GM12878 (cell line): ENCODE results near the gene PDZD7. TPM values are rescaled to one million over a fixed set of nuclear protein-coding genes. Genes with fewer than 3 reads are reported as not detected.

Source experiments
- ATAC-seq: fragments of 200-7000 bp; cut with Tn5 transposase; 3 replicates; pipeline ENCODE4 v1.9.1; 2020; ENCODE audit warnings: mild to moderate bottlenecking, moderate library complexity
- BruUV-seq: library from RNA; stranded (reverse); fragments of 400-500 nt; replicated peaks from 2 replicates; lab custom pipeline; 2021; lab: Mats Ljungman, UMichigan
- CTCF ChIA-PET: fragments of 300-600 bp; sonication (Branson Sonifier 250); formaldehyde crosslinking; extraction: SDS; loops from one replicate; lab custom pipeline; 2021; ENCODE audit warnings: inconsistent platforms; lab: Yijun Ruan, JAX
- POLR2A ChIA-PET: fragments of 350-600 bp; formaldehyde crosslinking; extraction: SDS; loops from one replicate; lab custom pipeline; 2021; ENCODE audit warnings: inconsistent platforms; lab: Charles Lee
- RAD21 ChIA-PET: fragments of 300-600 bp; sonication (Branson Sonifier 250); formaldehyde crosslinking; loops from one replicate; lab custom pipeline; 2023; ENCODE audit warnings: antibody characterized with exemption; ENCODE audit not compliant: unreplicated experiment; lab: Charles Lee
- SMC1A ChIA-PET: fragments of 300-600 bp; sonication (Branson Sonifier 250); formaldehyde crosslinking; loops from one replicate; lab custom pipeline; 2023; ENCODE audit not compliant: unreplicated experiment, uncharacterized antibody; lab: Charles Lee
- DNase-seq: peaks from one replicate; pipeline ENCODE4 v3.0.0-alpha.2; 2011; ENCODE audit warnings: low read depth, low spot score
- FAIRE-seq: peaks from 3 replicates; lab custom pipeline; 2011; peaks lifted over from hg19 to GRCh38; lab: Jason Lieb, UNC
- H2AFZ ChIP-seq: 2 replicates; pipeline ENCODE4 v1.6.0; 2011; ENCODE audit warnings: low read depth, low read length, control low read depth; ENCODE audit not compliant: control insufficient read depth
- H3K27ac ChIP-seq: 2 replicates; pipeline ENCODE4 v1.5.1; 2011; ENCODE audit warnings: control low read depth; ENCODE audit not compliant: control insufficient read depth, insufficient read depth
- H3K27me3 ChIP-seq, 2 experiments: replicated peaks in 1 of 2; 2 replicates each; pipeline versions ENCODE4 v1.6.0 to v1.6.1; 2011; ENCODE audit warnings: low read length in 1 of 2; ENCODE audit not compliant: control insufficient read depth in 2 of 2, insufficient read depth in 2 of 2
- H3K36me3 ChIP-seq, 2 experiments: 2 replicates each; pipeline ENCODE4 v1.5.1; 2011; ENCODE audit warnings: low read length in 1 of 2; ENCODE audit not compliant: control insufficient read depth in 2 of 2, insufficient read depth in 2 of 2
- H3K4me1 ChIP-seq: 2 replicates; pipeline ENCODE4 v1.6.1; 2011; ENCODE audit warnings: mild to moderate bottlenecking, low read length, moderate library complexity, mixed read lengths; ENCODE audit not compliant: control insufficient read depth, insufficient read depth
- H3K4me2 ChIP-seq: 2 replicates; pipeline ENCODE4 v1.6.0; 2011; ENCODE audit warnings: control low read depth; ENCODE audit not compliant: control insufficient read depth, insufficient read depth
- H3K4me3 ChIP-seq: fragments of 200-600 bp; sonication (generic); 2 replicates; pipeline ENCODE4 v1.5.1; 2016
- H3K79me2 ChIP-seq: 2 replicates; pipeline ENCODE4 v1.6.0; 2011; ENCODE audit warnings: low read length; ENCODE audit not compliant: control insufficient read depth, insufficient read depth
- H3K9ac ChIP-seq: 2 replicates; pipeline ENCODE4 v1.8.0; 2011; ENCODE audit warnings: low read length, control low read depth, mixed read lengths; ENCODE audit not compliant: control insufficient read depth, insufficient read depth
- H3K9me3 ChIP-seq: replicated peaks from 3 replicates; pipeline ENCODE4 v1.5.1; 2011; ENCODE audit warnings: mild to moderate bottlenecking, low read length; ENCODE audit not compliant: control insufficient read depth, insufficient read depth
- H4K20me1 ChIP-seq: 2 replicates; pipeline ENCODE4 v1.6.0; 2011; ENCODE audit not compliant: control insufficient read depth, insufficient read depth
- CREM ChIP-seq: IDR thresholded peaks from 2 replicates; pipeline ENCODE4 v1.6.1; 2014; ENCODE audit warnings: antibody characterized with exemption, low read depth
- FOXM1 ChIP-seq: IDR thresholded peaks from 2 replicates; pipeline ENCODE4 v1.6.1; 2012; ENCODE audit warnings: low read depth, mild to moderate bottlenecking, inconsistent platforms, low read length, moderate library complexity
- HDAC6 ChIP-seq: fragments of 200-600 bp; sonication (generic); IDR thresholded peaks from one replicate; pipeline ENCODE4 v1.8.0; 2017; ENCODE audit warnings: antibody characterized with exemption; ENCODE audit not compliant: unreplicated experiment
- IRF4 ChIP-seq: IDR thresholded peaks from 2 replicates; pipeline ENCODE4 v1.6.1; 2011; ENCODE audit warnings: low read depth, low read length
- STAT3 ChIP-seq: IDR thresholded peaks from 2 replicates; pipeline ENCODE4 v1.6.1; 2011; ENCODE audit warnings: low read depth, low read length, improper control_type of control experiment
- YY1 ChIP-seq: IDR thresholded peaks from 2 replicates; pipeline ENCODE4 v1.6.1; 2011; ENCODE audit warnings: low read depth, mild to moderate bottlenecking, low read length
- WGBS: methylation state at CpG from one replicate; pipeline ENCODE4 v1.1.6; 2016; ENCODE audit warnings: low lambda C conversion rate; ENCODE audit not compliant: insufficient replicate concordance, insufficient coverage; ENCODE audit errors: missing lambda C conversion rate; 5-methylcytosine and 5-hydroxymethylcytosine counted together
- in situ Hi-C: fragments of 300-500 bp; cut with MboI; formaldehyde crosslinking; loops from 9 replicates; pipeline ENCODE4 v1.14.3; 2018; ENCODE audit warnings: mixed read lengths
- intact Hi-C: fragments of 100-400 bp; cut with micrococcal nuclease; formaldehyde crosslinking; loops from one replicate; pipeline ENCODE4 v1.14.2; 2022; ENCODE audit not compliant: unreplicated experiment
- polyA plus RNA-seq, 11 experiments: library from polyadenylated mRNA; depleted of rRNA in 4 of 11; unstranded in 6 of 11; stranded (reverse) in 5 of 11; fragments of >200 nt; fragmentation: Nextera tagmentation in 4 of 11; fragmentation: Illumina TruSeq in 1 of 11; extraction: Ambion mirVana in 4 of 11; extraction: Trizol in 1 of 11; gene quantifications; 1 replicate in 1 of 11; 2 replicates in 10 of 11; pipeline versions ENCODE4 v1.2.1 to v1.2.3, GENCODE V29; 2011 to 2016; ENCODE audit warnings: inconsistent platforms in 2 of 11, missing spikeins in 2 of 11, low read depth in 1 of 11
- total RNA-seq, 4 experiments: library from RNA; depleted of rRNA in 3 of 4; stranded (reverse); fragments of >200 nt in 3 of 4; fragmentation: Illumina TruSeq in 1 of 4; extraction: Trizol in 1 of 4; gene quantifications; 2 replicates each; pipeline versions ENCODE4 v1.2.1 to v1.2.3, GENCODE V29; 2013 to 2021

The PDZD7 gene
- total and polyA plus RNA-seq, 10 of the 15 experiments (the other 5 are each of a cell fraction or from before 2014, with no cell fraction given): 0.01 to 0.20 (median 0.03) TPM; not detected in 7

GRCh38 chr10:101011517-101012423, 19.2 kb downstream of the PDZD7 start:
- Histone ChIP-seq H3K79me2 (no peaks in the 10 kb centered on the region), H3K4me3 (no peak overlapping the region), H4K20me1 (no peaks in the 10 kb centered on the region), H3K27me3 (peaks cover 2 to 5% of the 10 kb centered on the region in 2 experiments; a peak in 3 of 4 replicates), H3K4me1 (peaks cover 3% of the 10 kb centered on the region; the same call in 1 of the 2 replicates), H3K9me3 (no peaks in the 10 kb centered on the region), H3K27ac (no peak overlapping the region)
- ChIA-PET SMC1A (interaction anchor here (1.6 kb wide), 1 partner anchor 14 kb away, joined by 6 read pairs; no protein-coding TSS in a partner anchor), CTCF (interaction anchor here (1.1 to 2.2 kb wide), 6 partner anchors 9 to 98 kb away, joined by 3 to 8 read pairs (median 4); partner anchors contain the start of gene LZTS2)
- intact Hi-C loops: no loop called here
- no TSS peak for BruUV-seq
- TF ChIP-seq HDAC6: no peak
- TF ChIP-seq IRF4: no peak
- TF ChIP-seq YY1: no peak
- TF ChIP-seq FOXM1: no peak
- no peak for TF ChIP-seq STAT3
- TF ChIP-seq, all 136 proteins: peak for 0
- no peak for ATAC-seq
- POLR2A ChIA-PET: interaction anchor here (0.5 kb wide), 1 partner anchor 1349 kb away, joined by 3 read pairs; no protein-coding TSS in a partner anchor
- FAIRE-seq: no peak
- no peak for DNase-seq
- H2AFZ ChIP-seq: no peak overlapping the region
- in situ Hi-C loops: no loop called here
- no peak overlapping the region for H3K4me2 ChIP-seq
- RAD21 ChIA-PET: interaction anchor here (1.1 kb wide), 1 partner anchor 13 kb away, joined by 3 read pairs; no protein-coding TSS in a partner anchor
- whole genome bisulfite sequencing: 48% methylated on average over 18 of the region's 22 CpGs
- H3K9ac ChIP-seq: no peak overlapping the region
- no peaks in the 10 kb centered on the region for H3K36me3 ChIP-seq

GRCh38 chr10:101010329-101010728, 20.6 kb downstream of the PDZD7 start:
- RAD21 ChIA-PET: no interaction called here
- Histone ChIP-seq H3K9ac (no peak overlapping the region), H3K4me2 (no peak overlapping the region), H3K36me3 (no peaks in the 10 kb centered on the region; a peak in 1 of 4 replicates), H2AFZ (no peak overlapping the region), H4K20me1 (no peaks in the 10 kb centered on the region), H3K4me1 (peaks cover 3% of the 10 kb centered on the region; the same call in 1 of the 2 replicates), H3K27ac (no peak overlapping the region), H3K4me3 (no peak overlapping the region), H3K27me3 (no peaks in the 10 kb centered on the region; a peak in 2 of 4 replicates), H3K79me2 (no peaks in the 10 kb centered on the region), H3K9me3 (no peaks in the 10 kb centered on the region)
- no peak for FAIRE-seq
- no peak for TF ChIP-seq CREM
- SMC1A ChIA-PET: no interaction called here
- in situ Hi-C loops: no loop called here
- intact Hi-C loops: no loop called here
- no TSS peak for BruUV-seq
- CTCF ChIA-PET: interaction anchor here (0.8 to 2.2 kb wide), 2 partner anchors 10 to 43 kb away, joined by 3 to 7 read pairs; partner anchors contain the start of gene LZTS2
- no peak for DNase-seq
- POLR2A ChIA-PET: no interaction called here
- ATAC-seq: no peak
- 56% methylated on average over 21 of the region's 22 CpGs for WGBS
